Calu3 (cell line): ENCODE measurements around the gene TUBB. TPM values are rescaled to one million over a fixed set of nuclear protein-coding genes. Genes with fewer than 3 reads are reported as not detected.

Experiments
- BruUV-seq: library from RNA; stranded (reverse); fragments of 400-500 nt; replicated peaks from 2 replicates; lab custom pipeline; 2021; lab: Mats Ljungman, UMichigan
- CTCF ChIA-PET: fragments of 300-600 bp; sonication (Branson Sonifier 250); formaldehyde crosslinking; loops from one replicate; lab custom pipeline; 2022; ENCODE audit warnings: antibody characterized with exemption; lab: Charles Lee
- DNase-seq: peaks from one replicate; pipeline ENCODE4 v3.0.0; 2022
- H3K27ac Mint-ChIP-seq: one replicate; pipeline ENCODE4 v1.8.0; 2022; ENCODE audit warnings: mixed read lengths; ENCODE audit not compliant: unreplicated experiment
- H3K27me3 Mint-ChIP-seq: one replicate; pipeline ENCODE4 v1.8.0; 2022; ENCODE audit warnings: mixed read lengths; ENCODE audit not compliant: unreplicated experiment
- H3K36me3 Mint-ChIP-seq: one replicate; pipeline ENCODE4 v1.8.0; 2022; ENCODE audit warnings: mild to moderate bottlenecking, moderate library complexity, mixed read lengths; ENCODE audit not compliant: insufficient read depth, unreplicated experiment
- H3K4me1 Mint-ChIP-seq: one replicate; pipeline ENCODE4 v1.8.0; 2022; ENCODE audit warnings: mild to moderate bottlenecking, low read depth, mixed read lengths; ENCODE audit not compliant: unreplicated experiment
- H3K4me3 Mint-ChIP-seq: one replicate; pipeline ENCODE4 v1.8.0; 2022; ENCODE audit warnings: mild to moderate bottlenecking, low read depth, moderate library complexity, mixed read lengths; ENCODE audit not compliant: unreplicated experiment
- H3K9me3 Mint-ChIP-seq: one replicate; pipeline ENCODE4 v1.8.0; 2022; ENCODE audit warnings: low read depth, mixed read lengths; ENCODE audit not compliant: unreplicated experiment
- CTCF ChIP-seq: fragments of 200-600 bp; IDR thresholded peaks from one replicate; pipeline ENCODE4 v1.8.0; 2022; ENCODE audit warnings: antibody characterized with exemption; ENCODE audit not compliant: unreplicated experiment
- intact Hi-C: fragments of 100-400 bp; cut with micrococcal nuclease; formaldehyde crosslinking; loops from one replicate; pipeline ENCODE4 v1.10.0; 2022; ENCODE audit not compliant: unreplicated experiment
- total RNA-seq: library from RNA; stranded (reverse); gene quantifications from 2 replicates; pipeline ENCODE4 v1.2.3, GENCODE V29; 2022

The TUBB gene
- total RNA-seq, 1 experiment from 2014 or later = 1,123 TPM

- peaks cover 45% of the 10 kb centered on the region for H3K4me1 Mint-ChIP-seq
- CTCF ChIA-PET = interaction anchor here (0.7 to 1.5 kb wide), 8 partner anchors 10 to 1614 kb away, joined by 3 to 9 read pairs (median 4); no protein-coding TSS in a partner anchor
- peaks cover 28% of the 10 kb centered on the region for H3K36me3 Mint-ChIP-seq
- peak overlapping the region; percentile 63 for H3K27ac Mint-ChIP-seq
- BruUV-seq = no TSS peak
- H3K4me3 Mint-ChIP-seq = no peak overlapping the region
- intact Hi-C loops = no loop called here
- no peaks in the 10 kb centered on the region for H3K27me3 Mint-ChIP-seq
- peaks cover 5% of the 10 kb centered on the region for H3K9me3 Mint-ChIP-seq
- no peak for DNase-seq
- no peak for TF ChIP-seq CTCF
Measured at GRCh38 chr6:30759575-30760239, 39.6 kb downstream of the TUBB start.

GRCh38 chr6:30760549-30760948, 40.4 kb downstream of the TUBB start:
- TF ChIP-seq CTCF = no peak
- DNase-seq = no peak
- Mint-ChIP-seq H3K27me3 (no peaks in the 10 kb centered on the region), H3K36me3 (peaks cover 28% of the 10 kb centered on the region), H3K9me3 (peaks cover 5% of the 10 kb centered on the region), H3K27ac (peak overlapping the region; percentile 60), H3K4me3 (no peak overlapping the region), H3K4me1 (peaks cover 47% of the 10 kb centered on the region)
- CTCF ChIA-PET = interaction anchor here (0.7 kb wide), 1 partner anchor 20 kb away, joined by 3 read pairs; no protein-coding TSS in a partner anchor
- intact Hi-C loops = no loop called here
- no TSS peak for BruUV-seq

DNA sequence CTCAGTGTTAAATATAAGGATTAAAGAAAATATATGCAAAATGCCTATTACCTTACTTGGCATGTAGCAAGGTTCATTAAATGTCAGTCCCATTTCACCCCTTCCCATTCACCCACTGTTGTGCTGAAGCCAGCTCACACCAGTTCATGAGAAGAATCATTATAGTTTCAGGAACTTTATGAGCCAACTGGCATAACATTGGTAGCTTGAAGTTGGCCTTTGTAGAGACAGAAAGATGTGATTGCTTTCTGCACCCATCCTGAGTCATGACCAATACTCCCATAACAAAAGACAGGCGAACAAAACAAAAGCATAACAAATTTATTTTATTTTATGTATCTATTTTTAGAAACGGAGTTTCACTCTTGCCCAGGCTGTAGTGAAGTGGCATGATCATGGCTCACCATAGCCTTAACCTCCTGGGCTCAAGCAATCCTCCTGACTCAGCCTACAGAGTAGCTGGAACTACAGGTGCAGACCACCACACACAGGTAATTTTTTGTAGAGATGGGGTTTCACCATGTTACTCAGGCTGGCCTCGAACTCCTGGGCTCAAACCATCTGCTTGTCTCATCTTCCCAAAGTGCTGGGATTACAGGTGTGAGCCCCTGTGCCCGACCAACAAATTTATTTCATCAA, 41.8 kb downstream of the TUBB start:
- intact Hi-C loops = no loop called here
- no TSS peak for BruUV-seq
- H3K27ac Mint-ChIP-seq = peak overlapping the region; percentile 60
- peaks cover 26% of the 10 kb centered on the region for H3K36me3 Mint-ChIP-seq
- H3K27me3 Mint-ChIP-seq = no peaks in the 10 kb centered on the region
- H3K9me3 Mint-ChIP-seq = peaks cover 5% of the 10 kb centered on the region
- H3K4me3 Mint-ChIP-seq = no peak overlapping the region
- DNase-seq = no peak
- CTCF ChIA-PET = interaction anchor here (0.9 kb wide), 1 partner anchor 484 kb away, joined by 3 read pairs; no protein-coding TSS in a partner anchor
- TF ChIP-seq CTCF = no peak
- H3K4me1 Mint-ChIP-seq = peaks cover 55% of the 10 kb centered on the region

DNA sequence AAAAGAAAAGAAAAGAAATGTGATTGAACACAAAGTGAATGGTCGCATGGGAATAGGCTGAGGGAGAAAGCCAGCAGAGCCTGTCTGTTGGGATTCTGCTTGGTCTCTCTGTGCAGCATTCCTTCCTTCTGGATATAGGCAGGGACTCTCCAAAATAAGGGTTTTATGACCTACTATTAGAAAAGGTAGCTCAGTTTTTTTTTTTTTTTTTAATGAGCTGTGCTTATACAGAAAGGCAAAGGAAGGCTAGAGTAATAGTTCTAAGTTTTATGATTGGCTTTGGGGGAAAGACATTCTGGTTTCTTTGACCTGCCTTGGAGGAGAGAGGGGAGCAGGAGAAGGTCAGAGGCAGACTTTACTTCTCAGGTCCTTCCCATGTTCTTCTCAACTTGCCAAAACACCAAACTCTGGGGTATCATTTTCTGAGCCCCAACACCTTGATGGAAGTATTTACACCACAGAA, 43.0 kb downstream of the TUBB start:
- CTCF ChIA-PET = interaction anchor here (1.2 to 2.3 kb wide), 4 partner anchors 11 to 58 kb away, joined by 6 to 36 read pairs (median 26); no protein-coding TSS in a partner anchor
- Mint-ChIP-seq H3K27ac (peak overlapping the region; percentile 88), H3K36me3 (peaks cover 17% of the 10 kb centered on the region), H3K4me1 (peaks cover 53% of the 10 kb centered on the region), H3K9me3 (peaks cover 5% of the 10 kb centered on the region), H3K4me3 (peak overlapping the region; percentile 27), H3K27me3 (no peaks in the 10 kb centered on the region)
- no peak for DNase-seq
- intact Hi-C loops = loop anchor here (1.0 kb wide), 1 partner anchor 11 kb away; no protein-coding TSS in a partner anchor
- BruUV-seq = no TSS peak
- no peak for TF ChIP-seq CTCF
